Measurements from ENCODE around the gene CDKN1A.

Gene CDKN1A

GRCh38 chr6:36715469-36715868 lies 37.0 kb downstream of the CDKN1A start:
- Histone ChIP-seq H3K27me3 (ENCODE audit: control insufficient read depth, insufficient read depth, low read length) (no peaks in the 10 kb centered on the region), H3K9ac (ENCODE audit: low read length) (no peak overlapping the region), H3K4me1 (ENCODE audit: control insufficient read depth, insufficient read depth, low read length) (peaks cover 14% of the 10 kb centered on the region), H3K4me3 (ENCODE audit: low read depth, low read length) (no peak overlapping the region), H3K9me3 (ENCODE audit: control insufficient read depth, insufficient read depth, low read depth, low read length) (no peaks in the 10 kb centered on the region), H3K36me3 (ENCODE audit: control insufficient read depth, insufficient read depth, low read length) (no peaks in the 10 kb centered on the region), H3K27ac (ENCODE audit: low read depth, low read length) (no peak overlapping the region)

DNA sequence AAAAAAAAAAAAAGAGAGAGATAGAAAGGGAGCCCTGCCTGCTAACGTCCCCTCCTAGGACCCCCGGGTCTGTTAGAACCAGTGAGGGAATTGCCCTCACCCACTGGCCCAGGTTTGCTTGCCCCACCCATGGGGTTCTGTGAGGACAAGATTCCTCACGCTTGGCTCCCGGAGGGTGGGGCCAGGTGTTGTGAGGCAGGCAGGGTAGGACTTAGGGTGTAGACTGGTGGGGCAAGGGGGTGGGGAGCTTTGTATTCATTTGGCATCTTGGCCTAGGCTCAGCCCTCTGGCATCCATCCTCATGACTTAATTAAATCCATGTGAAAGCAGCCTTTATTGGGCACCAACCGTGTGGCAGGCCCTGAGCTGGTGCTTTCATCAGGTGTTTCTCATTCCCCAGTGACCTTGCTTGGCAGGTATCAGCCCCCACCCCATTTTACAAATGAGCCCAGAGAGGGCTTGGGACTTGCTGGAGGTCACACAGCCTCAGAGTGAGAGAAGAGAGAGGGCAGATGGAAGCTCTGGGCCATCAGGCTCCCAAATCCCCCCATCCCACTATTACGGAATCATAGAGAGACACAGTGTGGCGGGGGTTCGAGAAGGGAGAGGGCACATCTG lies 38.1 kb downstream of the CDKN1A start:
- Histone ChIP-seq H3K4me3 (ENCODE audit: low read depth, low read length) (no peak overlapping the region), H3K36me3 (ENCODE audit: control insufficient read depth, insufficient read depth, low read length) (no peaks in the 10 kb centered on the region), H3K9ac (ENCODE audit: low read length) (no peak overlapping the region), H3K4me1 (ENCODE audit: control insufficient read depth, insufficient read depth, low read length) (peaks cover 14% of the 10 kb centered on the region), H3K27me3 (ENCODE audit: control insufficient read depth, insufficient read depth, low read length) (no peaks in the 10 kb centered on the region), H3K9me3 (ENCODE audit: control insufficient read depth, insufficient read depth, low read depth, low read length) (no peaks in the 10 kb centered on the region), H3K27ac (ENCODE audit: low read depth, low read length) (no peak overlapping the region)

DNA sequence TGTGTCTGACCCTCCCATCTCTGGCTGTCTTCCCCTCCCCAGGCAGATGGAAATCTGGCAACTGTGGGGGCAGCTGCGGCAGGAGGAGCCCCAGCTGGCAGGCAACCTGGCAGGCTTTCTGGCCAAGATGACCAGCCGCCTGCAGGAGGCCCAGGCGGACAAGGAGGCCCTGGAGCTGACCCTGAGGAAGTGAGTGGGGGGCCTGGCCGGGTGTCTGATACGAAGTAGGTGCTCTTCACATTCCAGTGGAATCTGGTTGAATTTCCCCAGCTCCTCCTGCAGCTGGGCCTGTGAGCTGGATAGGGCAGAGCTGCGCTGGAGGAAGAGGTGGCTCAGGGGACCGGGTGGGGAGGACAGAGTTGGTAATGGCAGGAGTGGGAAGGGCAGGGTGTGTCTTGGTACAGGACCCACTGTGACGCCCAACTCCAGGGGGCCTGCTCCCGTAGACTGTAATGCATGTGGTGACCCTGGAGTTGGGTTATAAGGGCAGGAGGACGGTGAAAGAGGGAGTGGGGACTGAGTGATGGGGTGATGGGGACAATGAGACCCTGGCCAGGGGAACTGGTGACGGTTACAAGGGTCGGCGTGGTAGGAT lies 38.8 kb downstream of the CDKN1A start:
- no peak overlapping the region for H3K4me3 ChIP-seq (ENCODE audit: low read depth, low read length)
- H3K27me3 ChIP-seq (ENCODE audit: control insufficient read depth, insufficient read depth, low read length): no peaks in the 10 kb centered on the region
- H3K4me1 ChIP-seq (ENCODE audit: control insufficient read depth, insufficient read depth, low read length): peaks cover 14% of the 10 kb centered on the region
- H3K9ac ChIP-seq (ENCODE audit: low read length): no peak overlapping the region
- no peak overlapping the region for H3K27ac ChIP-seq (ENCODE audit: low read depth, low read length)
- H3K9me3 ChIP-seq (ENCODE audit: control insufficient read depth, insufficient read depth, low read depth, low read length): no peaks in the 10 kb centered on the region
- no peaks in the 10 kb centered on the region for H3K36me3 ChIP-seq (ENCODE audit: control insufficient read depth, insufficient read depth, low read length)

- Histone ChIP-seq H3K9me3 (ENCODE audit: control insufficient read depth, insufficient read depth, low read depth, low read length) (no peaks in the 10 kb centered on the region), H3K27me3 (ENCODE audit: control insufficient read depth, insufficient read depth, low read length) (no peaks in the 10 kb centered on the region), H3K27ac (ENCODE audit: low read depth, low read length) (no peak overlapping the region), H3K36me3 (ENCODE audit: control insufficient read depth, insufficient read depth, low read length) (no peaks in the 10 kb centered on the region), H3K4me1 (ENCODE audit: control insufficient read depth, insufficient read depth, low read length) (peaks cover 14% of the 10 kb centered on the region), H3K9ac (ENCODE audit: low read length) (no peak overlapping the region), H3K4me3 (ENCODE audit: low read depth, low read length) (no peak overlapping the region)
Observed at GRCh38 chr6:36717871-36718540, 39.5 kb downstream of the CDKN1A start.

DNA sequence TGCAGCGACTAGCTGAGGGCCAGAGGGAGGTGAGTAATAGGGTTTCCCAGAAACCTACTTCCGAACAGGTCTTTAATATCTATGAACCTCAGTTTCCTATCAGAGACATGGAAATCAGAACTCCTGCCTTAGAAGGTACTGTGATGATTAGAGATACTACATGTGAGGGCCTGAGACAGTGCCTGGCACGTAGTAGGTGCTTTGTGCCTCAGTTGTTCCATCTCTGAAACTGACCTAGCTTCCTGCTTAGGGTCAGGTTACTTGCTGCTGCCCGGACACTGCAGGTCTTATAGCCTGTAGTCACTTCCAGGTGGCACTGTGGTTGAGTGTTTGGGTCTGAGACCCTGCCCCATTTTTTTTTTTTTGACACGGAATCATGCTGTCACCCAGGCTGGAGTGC lies 40.0 kb downstream of the CDKN1A start:
- Histone ChIP-seq H3K27me3 (ENCODE audit: control insufficient read depth, insufficient read depth, low read length) (no peaks in the 10 kb centered on the region), H3K4me3 (ENCODE audit: low read depth, low read length) (no peak overlapping the region), H3K36me3 (ENCODE audit: control insufficient read depth, insufficient read depth, low read length) (no peaks in the 10 kb centered on the region), H3K9me3 (ENCODE audit: control insufficient read depth, insufficient read depth, low read depth, low read length) (no peaks in the 10 kb centered on the region), H3K27ac (ENCODE audit: low read depth, low read length) (no peak overlapping the region), H3K9ac (ENCODE audit: low read length) (no peak overlapping the region), H3K4me1 (ENCODE audit: control insufficient read depth, insufficient read depth, low read length) (peaks cover 14% of the 10 kb centered on the region)

DNA sequence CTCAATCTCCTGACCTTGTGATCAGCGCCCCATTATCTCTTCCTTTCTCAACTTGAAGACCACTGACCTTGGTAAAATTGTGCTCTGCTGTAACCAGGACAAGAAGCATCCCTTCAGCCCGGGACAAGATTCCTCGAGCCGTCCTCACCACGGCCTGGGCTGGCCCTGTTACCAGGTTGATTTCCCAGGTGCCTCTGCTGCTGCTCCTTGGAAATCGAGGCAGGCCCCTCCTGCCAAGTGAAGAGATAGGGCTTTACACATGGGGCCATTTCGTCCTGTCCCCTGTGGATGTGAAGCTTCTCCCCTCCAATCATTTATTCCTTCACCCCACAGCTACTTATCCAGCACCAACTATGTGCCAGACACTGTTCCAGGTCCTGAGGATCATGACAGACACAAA lies 40.6 kb downstream of the CDKN1A start:
- no peak overlapping the region for H3K9ac ChIP-seq (ENCODE audit: low read length)
- no peak overlapping the region for H3K4me3 ChIP-seq (ENCODE audit: low read depth, low read length)

GRCh38 chr6:36720251-36721141 lies 42.0 kb downstream of the CDKN1A start:
- Histone ChIP-seq H3K4me3 (ENCODE audit: low read depth, low read length) (no peak overlapping the region), H3K27me3 (ENCODE audit: control insufficient read depth, insufficient read depth, low read length) (no peaks in the 10 kb centered on the region), H3K4me1 (ENCODE audit: control insufficient read depth, insufficient read depth, low read length) (peaks cover 11% of the 10 kb centered on the region), H3K9ac (ENCODE audit: low read length) (no peak overlapping the region), H3K36me3 (ENCODE audit: control insufficient read depth, insufficient read depth, low read length) (no peaks in the 10 kb centered on the region), H3K9me3 (ENCODE audit: control insufficient read depth, insufficient read depth, low read depth, low read length) (no peaks in the 10 kb centered on the region), H3K27ac (ENCODE audit: low read depth, low read length) (no peak overlapping the region)

More for the DNA sequence above, 40.6 kb downstream of the CDKN1A start:
- Histone ChIP-seq H3K9me3 (ENCODE audit: control insufficient read depth, insufficient read depth, low read depth, low read length) (no peaks in the 10 kb centered on the region), H3K27ac (ENCODE audit: low read depth, low read length) (no peak overlapping the region), H3K4me1 (ENCODE audit: control insufficient read depth, insufficient read depth, low read length) (peaks cover 14% of the 10 kb centered on the region), H3K27me3 (ENCODE audit: control insufficient read depth, insufficient read depth, low read length) (no peaks in the 10 kb centered on the region), H3K36me3 (ENCODE audit: control insufficient read depth, insufficient read depth, low read length) (no peaks in the 10 kb centered on the region)

GRCh38 chr6:36721369-36722140 lies 43.0 kb downstream of the CDKN1A start:
- peaks cover 6% of the 10 kb centered on the region; the same call in 1 of the 2 replicates for H3K4me1 ChIP-seq (ENCODE audit: control insufficient read depth, insufficient read depth, low read length)
- no peak overlapping the region for H3K4me3 ChIP-seq (ENCODE audit: low read depth, low read length)
- H3K36me3 ChIP-seq (ENCODE audit: control insufficient read depth, insufficient read depth, low read length): no peaks in the 10 kb centered on the region
- H3K27me3 ChIP-seq (ENCODE audit: control insufficient read depth, insufficient read depth, low read length): no peaks in the 10 kb centered on the region
- no peak overlapping the region for H3K27ac ChIP-seq (ENCODE audit: low read depth, low read length)
- H3K9ac ChIP-seq (ENCODE audit: low read length): no peak overlapping the region
- no peaks in the 10 kb centered on the region for H3K9me3 ChIP-seq (ENCODE audit: control insufficient read depth, insufficient read depth, low read depth, low read length)

DNA sequence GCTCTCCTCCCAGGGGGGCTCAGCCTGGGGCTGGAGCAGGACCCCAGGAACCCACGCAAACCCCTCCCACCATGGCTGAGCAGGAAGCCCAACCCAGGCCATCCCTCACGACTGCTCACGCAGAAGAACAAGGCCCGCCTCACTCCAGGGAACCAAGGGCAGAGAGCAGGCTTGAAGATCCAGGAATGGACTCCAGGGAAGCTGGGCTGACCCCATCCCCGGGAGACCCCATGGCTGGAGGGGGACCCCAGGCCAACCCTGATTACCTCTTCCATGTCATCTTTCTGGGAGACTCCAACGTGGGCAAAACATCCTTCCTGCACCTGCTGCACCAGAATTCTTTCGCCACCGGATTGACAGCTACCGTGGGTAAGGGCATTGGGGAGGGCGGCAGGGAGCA lies 43.9 kb downstream of the CDKN1A start:
- Histone ChIP-seq H3K4me1 (ENCODE audit: control insufficient read depth, insufficient read depth, low read length) (peaks cover 6% of the 10 kb centered on the region; the same call in 1 of the 2 replicates), H3K27me3 (ENCODE audit: control insufficient read depth, insufficient read depth, low read length) (no peaks in the 10 kb centered on the region), H3K36me3 (ENCODE audit: control insufficient read depth, insufficient read depth, low read length) (no peaks in the 10 kb centered on the region), H3K9ac (ENCODE audit: low read length) (no peak overlapping the region), H3K27ac (ENCODE audit: low read depth, low read length) (no peak overlapping the region), H3K9me3 (ENCODE audit: control insufficient read depth, insufficient read depth, low read depth, low read length) (no peaks in the 10 kb centered on the region), H3K4me3 (ENCODE audit: low read depth, low read length) (no peak overlapping the region)

DNA sequence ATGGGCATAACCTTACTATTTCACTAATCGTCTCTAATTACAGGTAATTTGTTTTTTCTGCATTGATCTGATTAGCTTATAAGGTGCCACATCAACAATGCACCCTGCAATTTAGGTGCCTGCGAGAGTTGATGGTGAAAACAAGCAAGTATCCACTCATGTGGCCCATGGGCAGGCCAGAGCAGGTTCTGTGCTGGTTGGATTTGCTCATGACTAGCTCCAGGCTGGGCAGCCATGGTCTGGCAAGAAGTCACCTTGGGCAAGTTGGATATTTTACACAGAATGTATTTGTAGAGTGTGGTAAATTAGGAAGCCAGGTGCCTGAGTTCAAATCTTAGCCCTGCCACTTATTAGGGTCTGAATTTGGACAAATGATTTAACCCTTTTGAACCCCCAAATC lies 44.4 kb downstream of the CDKN1A start:
- no peak overlapping the region for H3K27ac ChIP-seq (ENCODE audit: low read depth, low read length)
- peaks cover 6% of the 10 kb centered on the region; the same call in 1 of the 2 replicates for H3K4me1 ChIP-seq (ENCODE audit: control insufficient read depth, insufficient read depth, low read length)

More for the DNA sequence above, 44.4 kb downstream of the CDKN1A start:
- no peak overlapping the region for H3K9ac ChIP-seq (ENCODE audit: low read length)
- no peaks in the 10 kb centered on the region for H3K36me3 ChIP-seq (ENCODE audit: control insufficient read depth, insufficient read depth, low read length)
- no peak overlapping the region for H3K4me3 ChIP-seq (ENCODE audit: low read depth, low read length)
- H3K27me3 ChIP-seq (ENCODE audit: control insufficient read depth, insufficient read depth, low read length): no peaks in the 10 kb centered on the region
- H3K9me3 ChIP-seq (ENCODE audit: control insufficient read depth, insufficient read depth, low read depth, low read length): no peaks in the 10 kb centered on the region

Data from HUES6 (cell line).